ENCODE measurements around the gene RTN4.
"Not testable (repeated sequence)": the region's sequence is repeated elsewhere in the genome, so short reads cannot be mapped to it uniquely, and the experiment has no call there.

The RTN4 gene

DNA sequence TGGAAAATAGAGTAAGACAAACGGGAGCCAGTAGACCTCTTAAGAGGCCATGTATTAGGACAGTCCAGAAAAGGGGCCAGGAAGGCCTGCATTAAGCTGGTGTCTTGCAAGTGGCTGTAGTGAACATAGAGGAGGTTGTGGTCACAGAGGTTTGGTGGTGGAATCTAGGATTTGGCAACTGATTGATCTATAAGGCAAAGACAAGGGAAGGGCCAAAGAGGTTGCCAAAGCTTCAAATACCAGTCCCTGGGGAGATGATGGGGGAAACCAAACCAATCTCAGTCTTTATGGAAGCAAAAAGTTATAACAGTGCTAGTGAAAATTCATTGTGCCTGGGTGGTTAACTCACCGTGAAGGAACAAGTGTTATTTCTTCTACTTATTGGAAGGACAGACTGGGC lies 28.7 kb upstream of the RTN4 start:
- Histone ChIP-seq H2AFZ (ENCODE audit: low read depth, low read length) (no peak overlapping the region), H3K79me2 (ENCODE audit: low read length) (no peaks in the 10 kb centered on the region), H3K27me3 (ENCODE audit: low read depth, low read length) (no peaks in the 10 kb centered on the region), H4K20me1 (ENCODE audit: insufficient read depth, low read length) (no peaks in the 10 kb centered on the region), H3K9ac (ENCODE audit: low read length) (no peak overlapping the region), H3K27ac (ENCODE audit: low read length) (no peak overlapping the region), H3K4me2 (ENCODE audit: low read length) (no peak overlapping the region), H3K4me1 (ENCODE audit: low read length) (no peaks in the 10 kb centered on the region), H3K4me3 (ENCODE audit: low read length) (no peak overlapping the region), H3K36me3 (replicated peaks; ENCODE audit: low read depth, low read length) (no peaks in the 10 kb centered on the region), H3K9me3 (ENCODE audit: insufficient read depth, low read length) (0 out of 2 replicates have a peak, but pooled peaks cover 6% of the 10 kb centered on the region)
- TF ChIP-seq, protein P1, sequence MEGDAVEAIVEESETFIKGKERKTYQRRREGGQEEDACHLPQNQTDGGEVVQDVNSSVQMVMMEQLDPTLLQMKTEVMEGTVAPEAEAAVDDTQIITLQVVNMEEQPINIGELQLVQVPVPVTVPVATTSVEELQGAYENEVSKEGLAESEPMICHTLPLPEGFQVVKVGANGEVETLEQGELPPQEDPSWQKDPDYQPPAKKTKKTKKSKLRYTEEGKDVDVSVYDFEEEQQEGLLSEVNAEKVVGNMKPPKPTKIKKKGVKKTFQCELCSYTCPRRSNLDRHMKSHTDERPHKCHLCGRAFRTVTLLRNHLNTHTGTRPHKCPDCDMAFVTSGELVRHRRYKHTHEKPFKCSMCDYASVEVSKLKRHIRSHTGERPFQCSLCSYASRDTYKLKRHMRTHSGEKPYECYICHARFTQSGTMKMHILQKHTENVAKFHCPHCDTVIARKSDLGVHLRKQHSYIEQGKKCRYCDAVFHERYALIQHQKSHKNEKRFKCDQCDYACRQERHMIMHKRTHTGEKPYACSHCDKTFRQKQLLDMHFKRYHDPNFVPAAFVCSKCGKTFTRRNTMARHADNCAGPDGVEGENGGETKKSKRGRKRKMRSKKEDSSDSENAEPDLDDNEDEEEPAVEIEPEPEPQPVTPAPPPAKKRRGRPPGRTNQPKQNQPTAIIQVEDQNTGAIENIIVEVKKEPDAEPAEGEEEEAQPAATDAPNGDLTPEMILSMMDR (IDR thresholded peaks at IDR 0.05; ENCODE audit: low read depth, low read length) = no peak
- no peak for TF ChIP-seq EZH2phosphoT487 (IDR thresholded peaks at IDR 0.05; ENCODE audit: low read depth)

DNA sequence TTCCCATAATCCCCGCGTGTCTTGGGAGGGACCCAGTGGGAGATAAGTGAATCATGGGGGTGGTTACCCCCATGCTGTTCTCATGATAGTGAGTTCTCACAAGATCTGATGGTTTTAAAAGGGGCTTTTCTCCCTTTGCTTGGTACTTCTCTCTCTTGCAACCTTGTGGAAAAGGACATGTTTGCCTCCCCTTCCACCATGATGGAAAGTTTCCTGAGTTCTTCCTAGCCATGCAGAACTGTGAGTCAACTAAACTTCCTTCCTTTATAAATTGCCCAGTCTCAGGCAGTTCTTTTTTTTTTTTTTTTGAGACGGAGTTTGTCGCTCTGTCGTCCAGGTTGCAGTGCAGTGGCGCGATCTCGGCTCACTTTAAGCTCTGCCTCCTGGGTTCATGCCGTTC lies 26.5 kb upstream of the RTN4 start:
- Histone ChIP-seq H3K27ac (ENCODE audit: low read length) (no peak overlapping the region), H3K4me1 (ENCODE audit: low read length) (no peaks in the 10 kb centered on the region), H3K79me2 (ENCODE audit: low read length) (no peaks in the 10 kb centered on the region), H3K36me3 (replicated peaks; ENCODE audit: low read depth, low read length) (no peaks in the 10 kb centered on the region), H3K4me3 (ENCODE audit: low read length) (no peak overlapping the region), H3K27me3 (ENCODE audit: low read depth, low read length) (no peaks in the 10 kb centered on the region), H3K9me3 (ENCODE audit: insufficient read depth, low read length) (0 out of 2 replicates have a peak, but pooled peaks cover 6% of the 10 kb centered on the region), H2AFZ (ENCODE audit: low read depth, low read length) (no peak overlapping the region), H4K20me1 (ENCODE audit: insufficient read depth, low read length) (no peaks in the 10 kb centered on the region), H3K9ac (ENCODE audit: low read length) (no peak overlapping the region), H3K4me2 (ENCODE audit: low read length) (no peak overlapping the region)
- TF ChIP-seq EZH2phosphoT487 (IDR thresholded peaks at IDR 0.05; ENCODE audit: low read depth) = no peak

- not testable (repeated sequence) for H3K4me1 ChIP-seq (ENCODE audit: low read length); H3K9me3 ChIP-seq (ENCODE audit: insufficient read depth, low read length); H3K79me2 ChIP-seq (ENCODE audit: low read length); H3K36me3 ChIP-seq (replicated peaks; ENCODE audit: low read depth, low read length); H2AFZ ChIP-seq (ENCODE audit: low read depth, low read length); H4K20me1 ChIP-seq (ENCODE audit: insufficient read depth, low read length); H3K4me3 ChIP-seq (ENCODE audit: low read length); H3K4me2 ChIP-seq (ENCODE audit: low read length); H3K27ac ChIP-seq (ENCODE audit: low read length); H3K9ac ChIP-seq (ENCODE audit: low read length); H3K27me3 ChIP-seq (ENCODE audit: low read depth, low read length)
Measured at GRCh38 chr2:55076019-55076418, 25.8 kb upstream of the RTN4 start.

GRCh38 chr2:55073000-55073983 lies 23.0 kb upstream of the RTN4 start:
- Histone ChIP-seq H3K9me3 (ENCODE audit: insufficient read depth, low read length) (no peaks in the 10 kb centered on the region), H2AFZ (ENCODE audit: low read depth, low read length) (no peak overlapping the region), H3K9ac (ENCODE audit: low read length) (no peak overlapping the region), H3K27ac (ENCODE audit: low read length) (no peak overlapping the region), H3K36me3 (replicated peaks; ENCODE audit: low read depth, low read length) (no peaks in the 10 kb centered on the region), H3K4me3 (ENCODE audit: low read length) (no peak overlapping the region), H3K4me2 (ENCODE audit: low read length) (no peak overlapping the region), H3K27me3 (ENCODE audit: low read depth, low read length) (no peaks in the 10 kb centered on the region), H4K20me1 (ENCODE audit: insufficient read depth, low read length) (no peaks in the 10 kb centered on the region), H3K79me2 (ENCODE audit: low read length) (no peaks in the 10 kb centered on the region), H3K4me1 (ENCODE audit: low read length) (no peaks in the 10 kb centered on the region)
- TF ChIP-seq, protein P1 (IDR thresholded peaks at IDR 0.05; ENCODE audit: low read depth, low read length) = no peak
- no peak for TF ChIP-seq EZH2phosphoT487 (IDR thresholded peaks at IDR 0.05; ENCODE audit: low read depth)

DNA sequence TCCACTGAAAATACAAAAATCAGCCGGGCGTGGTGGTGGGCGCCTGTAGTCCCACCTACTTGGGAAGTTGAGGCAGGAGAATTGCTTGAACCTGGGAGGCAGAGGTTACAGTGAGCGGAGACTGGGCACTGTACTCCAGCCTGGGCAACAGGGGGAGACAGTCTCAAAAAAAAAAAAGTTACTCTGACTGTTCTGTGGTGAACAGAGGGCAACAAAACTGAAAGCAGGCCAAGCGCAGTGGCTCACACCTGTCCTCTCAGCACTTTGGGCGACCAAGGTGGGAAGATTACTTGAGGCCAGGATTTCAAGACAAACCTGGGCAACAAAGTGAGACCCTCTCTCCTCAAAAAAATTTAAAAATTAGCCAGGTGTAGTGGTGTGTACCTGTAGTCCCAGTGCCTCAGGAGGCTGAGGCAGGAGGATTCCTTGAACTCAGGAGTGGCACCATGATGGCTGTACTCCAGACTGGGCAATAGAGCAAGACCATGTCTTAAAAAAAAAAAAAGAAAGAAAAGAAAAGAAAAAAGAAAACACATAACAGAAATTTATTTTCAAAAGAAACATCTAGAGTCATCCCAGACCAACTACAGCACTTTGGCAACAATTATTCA lies 13.6 kb upstream of the RTN4 start:
- no peaks in the 10 kb centered on the region for H3K36me3 ChIP-seq (replicated peaks; ENCODE audit: low read depth, low read length)
- H3K79me2 ChIP-seq (ENCODE audit: low read length) = no peaks in the 10 kb centered on the region
- no peaks in the 10 kb centered on the region for H3K9me3 ChIP-seq (ENCODE audit: insufficient read depth, low read length)
- H3K27ac ChIP-seq (ENCODE audit: low read length) = no peak overlapping the region
- H3K9ac ChIP-seq (ENCODE audit: low read length) = no peak overlapping the region; the same call in 1 of the 2 replicates
- no peaks in the 10 kb centered on the region for H3K27me3 ChIP-seq (ENCODE audit: low read depth, low read length)
- no peak overlapping the region for H3K4me3 ChIP-seq (ENCODE audit: low read length)
- H3K4me2 ChIP-seq (ENCODE audit: low read length) = peak overlapping the region; percentile 46
- TF ChIP-seq, protein P1 (IDR thresholded peaks at IDR 0.05; ENCODE audit: low read depth, low read length) = peak; percentile 56
- TF ChIP-seq EZH2phosphoT487 (IDR thresholded peaks at IDR 0.05; ENCODE audit: low read depth) = no peak
- H3K4me1 ChIP-seq (ENCODE audit: low read length) = peaks cover 10% of the 10 kb centered on the region
- H4K20me1 ChIP-seq (ENCODE audit: insufficient read depth, low read length) = no peaks in the 10 kb centered on the region
- no peak overlapping the region for H2AFZ ChIP-seq (ENCODE audit: low read depth, low read length)

Data from OCI-LY3 (cell line).